Activated T-cell treated with anti-CD3 and anti-CD28 coated beads, Interleukin-2, amount 50 U/mL, for 24 hours (primary cell): Measurements from ENCODE around the gene MKNK1.

Source experiments
- DNase-seq: peaks from one replicate; pipeline ENCODE4 v3.0.0-alpha.2; 2020
- H3K27ac Mint-ChIP-seq: 2 replicates; pipeline ENCODE4 v1.8.0; 2020; ENCODE audit warnings: mild to moderate bottlenecking, mixed read lengths
- H3K27me3 Mint-ChIP-seq: 2 replicates; pipeline ENCODE4 v1.8.0; 2020; ENCODE audit warnings: mixed read lengths
- H3K36me3 Mint-ChIP-seq: 2 replicates; pipeline ENCODE4 v1.8.0; 2020; ENCODE audit warnings: low read depth, mixed read lengths
- H3K4me1 Mint-ChIP-seq: 2 replicates; pipeline ENCODE4 v1.8.0; 2020; ENCODE audit warnings: low read depth, mixed read lengths
- H3K4me3 Mint-ChIP-seq: 2 replicates; pipeline ENCODE4 v1.8.0; 2020; ENCODE audit warnings: mild to moderate bottlenecking, moderate library complexity, mixed read lengths
- H3K9me3 Mint-ChIP-seq: 2 replicates; pipeline ENCODE4 v1.8.0; 2020; ENCODE audit warnings: mixed read lengths

The MKNK1 gene

DNA sequence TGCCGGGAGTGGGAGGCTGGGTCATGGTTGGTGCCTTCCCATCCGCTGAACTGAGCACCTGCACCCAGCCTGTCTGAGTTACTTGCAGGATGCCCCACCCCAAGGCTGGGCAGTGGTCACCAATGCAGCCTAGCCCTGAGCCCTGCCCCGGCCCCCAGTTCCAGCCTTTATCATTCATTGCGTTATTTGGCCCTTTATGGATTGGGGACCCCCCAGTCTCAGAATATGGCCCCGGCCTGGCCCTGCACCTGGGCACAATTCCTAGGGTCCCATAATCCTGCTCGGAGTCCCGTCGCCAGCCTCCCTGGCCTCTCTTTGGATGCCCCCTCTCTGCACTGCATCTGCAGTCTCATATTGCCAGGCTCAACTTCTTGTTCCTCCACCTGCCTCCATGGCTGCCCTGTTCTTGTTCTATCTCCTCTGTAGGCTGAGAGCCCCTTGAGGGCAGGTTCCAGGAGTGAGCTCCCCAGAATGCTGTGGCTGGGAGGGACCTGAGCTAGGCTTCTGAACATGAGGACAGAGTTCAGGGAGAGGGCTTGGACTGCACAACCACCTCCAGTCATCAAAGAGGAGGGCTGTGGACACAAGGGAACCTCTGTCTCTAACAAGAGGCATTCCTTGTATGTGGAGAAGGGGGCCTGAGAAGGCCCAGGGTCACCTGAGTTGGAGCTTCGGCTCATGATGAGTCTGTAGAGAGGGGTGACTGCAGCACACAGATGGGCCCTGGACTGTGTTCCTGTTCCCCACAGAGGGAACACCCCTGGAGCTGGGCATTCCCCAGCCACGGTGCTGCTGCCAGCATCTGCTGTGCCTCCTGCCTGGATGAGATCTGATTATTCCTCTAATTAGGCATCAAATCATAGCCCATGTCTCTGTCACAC is 51.5 kb downstream of the MKNK1 start:
- DNase-seq: no peak
- Mint-ChIP-seq H3K27me3 (no peaks in the 10 kb centered on the region), H3K27ac (no peak overlapping the region), H3K4me1 (peaks cover 15% of the 10 kb centered on the region), H3K4me3 (no peak overlapping the region), H3K36me3 (peaks cover 3% of the 10 kb centered on the region), H3K9me3 (no peaks in the 10 kb centered on the region)

DNA sequence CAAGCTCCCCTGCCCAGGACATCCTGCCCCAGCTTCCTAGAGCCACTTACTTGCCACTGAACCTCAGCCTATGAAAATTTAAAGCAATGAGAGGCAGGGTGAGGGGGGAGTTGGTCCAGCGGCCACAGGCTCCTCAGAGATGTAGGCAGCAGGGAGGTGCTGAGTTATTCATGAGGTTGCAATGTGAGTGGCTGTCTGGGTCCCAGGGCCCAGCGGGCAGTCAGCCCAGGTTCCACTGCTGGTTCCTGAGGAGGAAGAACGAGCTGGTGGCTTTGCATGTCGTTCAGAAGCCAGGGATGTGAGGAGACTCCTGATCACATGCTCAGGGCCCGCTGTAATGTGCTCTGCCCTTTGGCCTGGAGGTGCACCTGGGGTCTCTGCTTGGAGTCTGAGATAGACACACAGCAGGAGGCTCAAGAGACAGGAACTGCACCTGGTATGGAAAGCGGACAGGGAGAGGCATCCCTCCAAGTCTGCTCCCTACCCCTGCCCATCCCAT is 52.4 kb downstream of the MKNK1 start, which contains the start of gene KNCN:
KNCN (minus strand) TSS at position 51 of the 499 bp plus-strand sequence. CDS start 432 bp downstream, outside the sequence.
- H3K9me3 Mint-ChIP-seq: no peaks in the 10 kb centered on the region
- no peak within 1 kb of the TSS for H3K27ac Mint-ChIP-seq
- H3K36me3 Mint-ChIP-seq: no peaks in the 10 kb centered on the region
- no peak for DNase-seq
- peaks cover 6% of the 10 kb centered on the region for H3K27me3 Mint-ChIP-seq
- no peak within 1 kb of the TSS for H3K4me3 Mint-ChIP-seq
- H3K4me1 Mint-ChIP-seq: peaks cover 12% of the 10 kb centered on the region

DNA sequence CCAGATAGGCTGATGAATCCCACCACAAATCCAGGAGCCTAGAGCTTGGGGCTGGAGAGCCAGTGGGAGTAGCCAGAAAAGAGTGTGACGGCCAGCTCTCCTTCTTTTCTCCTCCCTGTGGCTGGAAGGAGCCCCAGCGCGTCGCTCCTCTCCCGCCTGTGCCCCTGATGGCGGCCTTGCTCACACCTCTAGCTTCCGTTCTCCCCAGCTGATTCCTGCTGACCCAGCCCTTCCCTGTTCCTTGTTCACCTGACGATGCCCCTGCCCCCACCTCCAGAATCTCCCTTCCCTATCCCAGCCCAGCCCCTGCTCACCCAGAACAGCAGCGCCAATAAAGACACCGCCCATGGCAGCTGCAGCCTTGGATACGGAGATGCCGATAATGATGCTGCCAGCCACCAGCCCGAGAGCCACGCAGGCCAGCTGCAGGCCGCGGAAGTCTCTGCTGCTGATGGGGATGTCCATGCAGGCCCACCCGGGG is 53.3 kb downstream of the MKNK1 start:
- Mint-ChIP-seq H3K4me3 (no peak overlapping the region), H3K4me1 (peaks cover 12% of the 10 kb centered on the region), H3K27ac (no peak overlapping the region), H3K27me3 (peaks cover 15% of the 10 kb centered on the region), H3K9me3 (no peaks in the 10 kb centered on the region), H3K36me3 (no peaks in the 10 kb centered on the region)
- no peak for DNase-seq

DNA sequence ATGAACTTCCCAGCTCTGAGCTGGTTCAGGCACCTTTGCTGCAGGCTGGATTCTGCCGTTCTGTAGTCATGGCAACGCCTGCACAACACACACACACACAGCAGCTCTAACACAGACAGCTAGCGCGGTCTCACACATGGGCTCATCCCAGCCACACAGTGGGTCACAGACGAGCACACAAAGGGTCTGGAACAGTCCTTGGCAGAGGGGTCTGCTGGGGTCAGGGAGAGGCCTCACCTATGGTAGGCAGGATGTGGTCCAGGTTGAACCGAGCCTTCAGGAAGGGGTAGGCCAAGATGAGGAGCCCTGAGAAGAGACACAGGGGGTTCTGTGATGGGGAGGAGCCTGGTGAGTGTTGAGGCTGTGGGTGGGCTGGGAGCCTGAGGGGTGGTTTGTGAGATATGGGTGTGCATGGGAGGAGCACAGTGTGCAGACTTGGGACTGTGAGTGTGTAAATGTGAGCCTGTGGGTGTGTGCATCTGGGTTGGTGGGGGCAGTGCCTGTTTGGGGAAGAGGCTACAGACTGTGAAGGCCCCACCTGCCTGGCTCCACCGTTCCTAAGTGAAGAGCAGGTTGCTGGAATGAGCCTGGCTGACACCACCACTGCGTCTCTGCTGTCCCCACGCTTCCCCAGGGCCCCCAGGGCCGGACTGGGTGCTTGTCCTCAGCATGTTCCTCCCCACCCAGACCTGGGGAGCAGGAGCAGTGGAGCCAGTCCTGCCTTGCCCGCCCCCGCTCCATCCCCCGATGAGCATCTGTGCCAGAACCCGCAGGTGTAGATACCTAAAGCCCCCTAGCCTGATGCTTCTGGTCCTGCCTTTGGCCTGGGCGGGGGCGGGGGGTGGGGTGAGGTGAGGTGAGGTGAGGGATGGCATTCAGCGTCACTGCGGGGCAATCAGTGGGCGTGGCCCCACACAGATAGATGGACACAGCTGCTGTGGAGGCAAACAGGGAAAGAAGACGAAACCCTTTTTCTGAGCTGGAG is 54.1 kb downstream of the MKNK1 start:
- H3K9me3 Mint-ChIP-seq: no peaks in the 10 kb centered on the region
- no peaks in the 10 kb centered on the region for H3K36me3 Mint-ChIP-seq
- H3K4me1 Mint-ChIP-seq: peaks cover 12% of the 10 kb centered on the region
- H3K27ac Mint-ChIP-seq: no peak overlapping the region
- no peak overlapping the region for H3K4me3 Mint-ChIP-seq
- no peak for DNase-seq
- peaks cover 23% of the 10 kb centered on the region for H3K27me3 Mint-ChIP-seq

DNA sequence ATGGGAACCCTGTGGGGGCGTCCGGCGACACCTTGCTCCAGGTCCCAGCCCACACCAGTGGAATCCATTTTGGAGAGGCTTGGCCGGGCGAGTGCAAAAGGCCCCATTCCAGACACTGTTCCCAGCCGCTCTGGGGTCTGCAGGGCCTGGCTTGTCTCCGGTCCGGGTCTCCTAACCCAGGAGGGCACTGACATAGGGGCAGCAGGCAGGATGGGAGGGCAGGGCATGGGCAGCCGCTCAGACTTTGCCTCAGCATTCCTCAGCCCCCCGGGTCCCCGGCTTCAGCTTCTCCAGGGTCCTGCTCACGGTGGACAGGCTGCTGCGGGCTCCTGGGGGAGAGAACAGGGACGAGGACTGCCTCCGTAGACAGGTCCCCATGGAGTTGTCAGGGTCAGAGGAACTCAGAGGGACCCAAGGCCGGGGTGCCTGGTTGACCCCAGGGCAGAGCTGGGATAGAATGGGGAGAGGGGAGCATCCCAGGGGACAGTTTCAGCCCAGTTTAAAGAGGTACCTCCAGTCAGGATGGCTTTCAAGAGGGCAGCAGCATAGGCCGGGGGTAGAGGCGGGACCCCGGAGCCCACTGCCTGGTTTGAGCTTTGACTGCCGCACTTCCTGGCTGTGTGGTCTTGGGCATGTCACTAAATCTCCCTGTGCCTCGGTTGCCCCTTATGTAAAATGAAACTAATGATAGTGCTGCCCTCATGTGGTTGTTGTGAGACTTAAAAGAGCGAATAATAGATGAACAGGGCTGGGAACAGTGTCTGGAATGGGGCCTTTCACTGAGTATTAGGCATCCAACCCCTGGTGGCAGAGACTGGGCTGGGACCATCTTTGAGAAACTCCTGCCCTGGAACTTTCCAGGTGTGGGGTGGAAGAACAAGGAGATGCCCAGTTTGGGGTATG is 56.3 kb downstream of the MKNK1 start:
- Mint-ChIP-seq H3K4me1 (peaks cover 15% of the 10 kb centered on the region), H3K36me3 (no peaks in the 10 kb centered on the region), H3K27me3 (peaks cover 43% of the 10 kb centered on the region), H3K9me3 (no peaks in the 10 kb centered on the region), H3K4me3 (no peak overlapping the region), H3K27ac (no peak overlapping the region)
- DNase-seq: no peak

DNA sequence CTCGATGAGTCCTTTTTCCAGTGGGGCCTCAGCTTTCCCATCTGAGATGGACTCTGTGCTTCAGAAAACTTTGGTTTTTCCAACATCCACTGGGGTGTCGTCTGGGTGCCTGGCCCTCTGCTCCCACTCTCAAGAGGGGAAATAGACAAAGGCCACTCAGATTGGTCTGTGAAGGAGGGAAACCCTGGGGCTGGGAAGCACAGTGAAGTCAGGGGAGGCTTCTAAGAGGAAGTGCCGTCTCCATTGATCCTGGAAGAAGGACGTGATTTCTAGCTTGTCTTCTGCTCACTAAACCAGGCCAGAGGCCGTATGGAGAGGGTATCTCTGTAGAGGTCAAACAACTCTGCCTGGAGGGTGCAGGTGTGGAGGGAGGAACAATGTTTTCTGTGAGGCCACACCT is 57.9 kb downstream of the MKNK1 start:
- H3K9me3 Mint-ChIP-seq: no peaks in the 10 kb centered on the region
- peaks cover 15% of the 10 kb centered on the region for H3K4me1 Mint-ChIP-seq
- H3K27me3 Mint-ChIP-seq: peaks cover 51% of the 10 kb centered on the region
- DNase-seq: no peak
- no peaks in the 10 kb centered on the region for H3K36me3 Mint-ChIP-seq
- H3K27ac Mint-ChIP-seq: no peak overlapping the region
- H3K4me3 Mint-ChIP-seq: no peak overlapping the region

DNA sequence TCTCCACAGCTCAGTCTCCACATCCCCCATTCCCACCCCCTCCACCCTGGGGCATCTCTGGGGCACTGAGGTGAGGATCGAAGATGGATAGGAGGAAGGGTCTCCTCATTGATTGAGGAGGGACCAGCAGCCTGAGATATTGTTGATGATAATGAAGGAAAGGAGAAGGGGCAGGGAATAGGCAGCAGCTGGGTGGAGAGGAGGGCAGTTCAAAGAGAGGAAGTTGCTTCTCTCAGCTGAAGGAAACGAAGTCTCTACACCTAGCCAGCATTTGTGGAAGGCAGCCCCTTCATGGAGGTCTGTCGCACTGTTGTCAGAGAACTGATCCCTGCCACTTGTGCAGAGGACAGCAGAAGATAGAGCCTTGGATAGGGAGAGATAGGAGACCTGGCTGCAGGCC is 58.3 kb downstream of the MKNK1 start:
- Mint-ChIP-seq H3K27ac (no peak overlapping the region), H3K27me3 (peaks cover 51% of the 10 kb centered on the region), H3K4me1 (peaks cover 15% of the 10 kb centered on the region), H3K9me3 (no peaks in the 10 kb centered on the region), H3K4me3 (no peak overlapping the region), H3K36me3 (no peaks in the 10 kb centered on the region)
- DNase-seq: no peak

DNA sequence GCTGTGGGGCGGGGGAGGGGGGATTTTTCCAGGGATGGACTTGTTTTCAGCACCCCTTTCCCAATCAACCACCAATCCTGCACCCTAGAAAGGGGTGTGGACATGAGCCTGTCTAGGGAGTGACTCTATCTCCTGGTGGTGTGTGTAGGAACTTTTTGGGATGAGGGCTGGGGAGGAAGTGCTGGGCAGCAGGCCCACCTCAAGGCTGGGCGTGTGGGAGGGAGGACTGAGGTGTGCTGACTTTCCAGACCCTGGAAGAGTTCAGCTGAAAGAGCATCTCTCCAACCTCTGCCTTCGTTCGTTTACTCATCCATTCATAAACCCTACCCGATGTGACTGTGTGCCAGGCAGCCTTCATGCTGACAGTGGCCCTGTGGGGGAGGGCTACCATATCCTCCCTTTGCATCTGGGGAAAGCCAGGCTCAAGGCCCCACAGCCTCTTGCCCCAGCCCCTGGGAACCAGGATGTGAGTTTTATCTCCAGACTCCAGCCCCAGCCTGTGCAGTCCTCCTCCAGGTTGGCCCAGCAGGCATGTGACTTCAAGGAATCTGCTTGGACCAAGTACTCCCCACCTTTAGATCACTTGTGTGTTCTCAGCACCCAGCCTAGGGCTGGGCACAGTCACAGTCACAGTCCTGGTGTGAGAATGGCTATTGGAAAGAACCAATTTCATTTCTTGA is 59.4 kb downstream of the MKNK1 start:
- peaks cover 51% of the 10 kb centered on the region for H3K27me3 Mint-ChIP-seq
- DNase-seq: no peak
- no peaks in the 10 kb centered on the region for H3K36me3 Mint-ChIP-seq
- H3K27ac Mint-ChIP-seq: no peak overlapping the region
- H3K9me3 Mint-ChIP-seq: no peaks in the 10 kb centered on the region
- H3K4me3 Mint-ChIP-seq: no peak overlapping the region
- peaks cover 12% of the 10 kb centered on the region for H3K4me1 Mint-ChIP-seq

DNA sequence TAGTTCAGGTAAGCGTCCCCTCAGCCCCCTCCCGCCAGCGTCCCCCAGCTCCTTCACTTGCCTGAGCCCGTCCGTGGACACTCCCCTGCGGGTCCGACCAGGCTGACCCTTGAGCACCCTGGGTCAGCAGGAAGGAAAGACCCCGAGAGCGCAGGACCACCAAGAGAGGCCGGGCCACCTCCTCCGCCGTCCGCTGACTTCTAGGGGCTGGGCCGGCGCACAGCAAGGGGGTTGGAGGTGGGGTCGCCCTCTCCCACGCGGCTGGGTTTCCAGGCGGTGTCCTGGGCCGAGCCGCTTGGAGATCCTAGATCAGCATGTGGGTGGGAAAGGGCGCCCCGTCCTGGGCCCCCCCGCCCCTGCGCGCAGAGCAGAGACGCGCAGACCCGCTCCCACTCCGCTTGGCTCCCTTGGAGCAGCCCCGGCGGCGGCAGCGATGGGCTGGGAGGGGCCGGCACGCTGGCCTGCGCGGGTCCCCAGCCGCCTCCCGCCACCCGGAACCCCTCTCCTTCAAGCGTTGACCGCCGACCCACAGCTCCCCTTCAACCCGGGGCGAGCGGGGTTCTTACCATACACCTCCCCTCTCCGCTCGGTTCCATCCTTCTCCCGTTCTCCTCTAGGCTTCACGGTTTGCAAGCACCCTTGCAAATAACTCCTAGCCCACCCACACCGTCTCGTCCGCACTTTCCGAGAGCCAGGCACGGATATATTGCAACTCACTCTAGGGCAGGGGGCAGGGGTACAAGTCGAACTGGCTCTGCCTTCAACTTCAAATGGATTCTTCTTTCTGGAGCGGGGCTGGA is 60.1 kb downstream of the MKNK1 start:
- Mint-ChIP-seq H3K4me1 (peaks cover 6% of the 10 kb centered on the region), H3K9me3 (no peaks in the 10 kb centered on the region), H3K4me3 (no peak overlapping the region), H3K27me3 (peaks cover 51% of the 10 kb centered on the region), H3K27ac (no peak overlapping the region), H3K36me3 (no peaks in the 10 kb centered on the region)
- no peak for DNase-seq

DNA sequence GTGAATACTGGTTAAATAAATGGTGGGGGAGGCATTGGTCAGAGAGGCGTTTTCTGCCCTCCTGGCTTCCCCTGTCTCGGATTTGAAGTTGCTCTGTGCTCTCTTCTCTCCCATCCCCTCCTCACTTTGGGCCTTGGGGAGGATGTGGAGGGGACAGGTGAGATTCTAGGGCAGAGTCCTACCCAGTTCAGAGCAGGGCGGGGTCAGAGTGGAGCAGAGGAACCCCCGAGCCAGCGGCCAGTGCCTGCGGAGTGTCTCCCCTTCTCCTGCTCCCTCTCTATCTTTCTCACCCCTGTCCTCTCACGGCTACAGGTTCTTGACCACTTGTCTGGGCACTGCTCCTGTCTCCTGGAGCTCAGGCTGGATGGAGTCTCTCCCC is 60.7 kb downstream of the MKNK1 start:
- Mint-ChIP-seq H3K36me3 (no peaks in the 10 kb centered on the region), H3K27me3 (peaks cover 51% of the 10 kb centered on the region), H3K27ac (no peak overlapping the region), H3K4me3 (no peak overlapping the region), H3K9me3 (no peaks in the 10 kb centered on the region), H3K4me1 (peaks cover 6% of the 10 kb centered on the region)
- no peak for DNase-seq

DNA sequence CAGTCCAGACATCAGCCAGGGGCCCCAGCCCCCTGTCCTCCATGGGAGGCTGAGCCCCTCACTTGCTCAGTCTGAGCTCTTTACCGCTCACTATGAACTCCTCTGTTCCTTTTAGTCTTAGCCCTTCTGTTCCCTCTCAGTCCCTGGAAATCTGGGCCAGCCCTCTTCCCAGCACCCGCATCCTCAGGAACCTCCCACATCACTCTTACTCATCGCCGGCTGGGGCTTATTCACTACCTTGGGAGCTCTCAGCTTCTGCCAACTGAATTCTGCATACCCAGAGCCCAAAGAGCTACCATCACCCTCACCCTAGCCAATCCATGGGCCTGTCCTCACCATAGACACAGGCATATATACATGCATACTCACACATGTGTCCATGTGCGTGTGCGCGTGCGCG is 64.1 kb downstream of the MKNK1 start:
- Mint-ChIP-seq H3K4me1 (peaks cover 3% of the 10 kb centered on the region), H3K27me3 (peaks cover 28% of the 10 kb centered on the region), H3K9me3 (no peaks in the 10 kb centered on the region), H3K4me3 (no peak overlapping the region), H3K27ac (no peak overlapping the region), H3K36me3 (no peaks in the 10 kb centered on the region)
- DNase-seq: no peak

DNA sequence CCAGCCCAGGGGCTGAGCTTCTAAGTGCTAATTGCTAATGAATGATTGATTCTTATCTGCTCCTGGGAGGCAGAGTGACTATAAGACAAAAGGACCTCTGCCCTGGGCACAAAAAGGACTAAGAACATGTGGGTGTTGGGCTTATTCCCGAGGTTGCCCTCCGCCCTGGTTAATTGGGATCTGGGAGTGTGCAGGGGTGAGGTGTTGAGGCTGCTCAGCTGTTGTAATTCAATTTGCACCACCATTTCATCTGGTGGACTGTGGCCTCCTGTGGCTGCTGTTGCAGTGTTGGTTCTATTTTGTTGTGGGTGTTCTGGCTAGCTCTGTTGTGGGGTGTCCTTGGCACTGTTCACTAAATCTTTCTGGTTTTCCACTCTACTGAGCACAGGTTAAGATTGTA is 65.9 kb downstream of the MKNK1 start:
- H3K36me3 Mint-ChIP-seq: no peaks in the 10 kb centered on the region
- peaks cover 16% of the 10 kb centered on the region for H3K27me3 Mint-ChIP-seq
- no peaks in the 10 kb centered on the region for H3K9me3 Mint-ChIP-seq
- H3K4me1 Mint-ChIP-seq: peaks cover 4% of the 10 kb centered on the region
- DNase-seq: no peak
- H3K27ac Mint-ChIP-seq: no peak overlapping the region
- no peak overlapping the region for H3K4me3 Mint-ChIP-seq

DNA sequence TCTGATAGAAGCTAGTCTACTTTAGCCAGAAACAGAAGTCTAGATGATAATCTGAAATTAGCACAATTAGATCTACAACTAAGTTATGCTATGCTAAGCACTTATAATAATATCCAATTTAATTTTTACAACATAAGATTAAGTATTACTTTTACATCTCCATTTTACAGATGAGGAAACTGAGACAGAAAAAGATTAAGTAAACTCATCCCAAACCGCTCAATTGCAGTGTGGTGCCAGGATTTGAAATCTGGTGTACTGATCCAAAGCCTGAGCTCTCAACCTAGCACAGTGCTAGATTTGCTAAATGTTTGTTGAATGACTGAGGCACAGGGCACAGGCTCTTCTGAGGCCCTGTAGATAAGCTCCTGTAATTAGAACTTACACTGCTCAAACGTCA is 66.4 kb downstream of the MKNK1 start:
- H3K27me3 Mint-ChIP-seq: peaks cover 11% of the 10 kb centered on the region
- H3K36me3 Mint-ChIP-seq: no peaks in the 10 kb centered on the region
- no peak overlapping the region for H3K4me3 Mint-ChIP-seq
- no peaks in the 10 kb centered on the region for H3K9me3 Mint-ChIP-seq
- peaks cover 4% of the 10 kb centered on the region for H3K4me1 Mint-ChIP-seq
- H3K27ac Mint-ChIP-seq: no peak overlapping the region
- no peak for DNase-seq
